ENCODE measurements around the gene NSMCE1.

The NSMCE1 gene

DNA sequence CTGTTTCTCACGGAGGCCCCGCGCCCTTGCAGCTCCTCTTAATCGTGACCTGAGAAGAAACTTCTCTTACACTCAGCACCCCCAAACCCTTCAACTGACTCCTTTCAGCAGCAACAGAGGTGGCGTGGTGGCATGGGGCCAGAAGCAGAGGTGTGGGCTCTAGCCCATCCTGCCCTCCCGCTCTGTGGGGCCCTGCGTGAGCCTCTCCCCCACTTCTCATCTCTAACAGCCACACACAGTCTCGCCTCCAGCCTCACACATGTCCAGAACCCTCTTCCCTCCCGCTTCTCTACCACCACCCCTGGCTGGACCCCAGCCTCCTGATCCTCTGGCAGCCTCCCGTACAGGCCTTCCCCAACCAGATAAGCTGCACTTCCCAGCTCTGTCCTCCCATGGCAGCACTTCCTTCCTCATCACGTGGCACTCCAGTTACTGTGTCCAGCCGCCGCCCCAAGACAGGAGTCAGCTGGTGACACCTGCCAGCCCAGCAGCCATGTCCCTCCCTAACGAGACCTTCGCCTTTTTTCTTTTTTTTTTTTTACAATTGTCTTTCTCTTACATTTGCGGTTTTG lies 30.5 kb downstream of the NSMCE1 start:
- H2AFZ ChIP-seq (ENCODE audit: low read depth) = no peak overlapping the region

DNA sequence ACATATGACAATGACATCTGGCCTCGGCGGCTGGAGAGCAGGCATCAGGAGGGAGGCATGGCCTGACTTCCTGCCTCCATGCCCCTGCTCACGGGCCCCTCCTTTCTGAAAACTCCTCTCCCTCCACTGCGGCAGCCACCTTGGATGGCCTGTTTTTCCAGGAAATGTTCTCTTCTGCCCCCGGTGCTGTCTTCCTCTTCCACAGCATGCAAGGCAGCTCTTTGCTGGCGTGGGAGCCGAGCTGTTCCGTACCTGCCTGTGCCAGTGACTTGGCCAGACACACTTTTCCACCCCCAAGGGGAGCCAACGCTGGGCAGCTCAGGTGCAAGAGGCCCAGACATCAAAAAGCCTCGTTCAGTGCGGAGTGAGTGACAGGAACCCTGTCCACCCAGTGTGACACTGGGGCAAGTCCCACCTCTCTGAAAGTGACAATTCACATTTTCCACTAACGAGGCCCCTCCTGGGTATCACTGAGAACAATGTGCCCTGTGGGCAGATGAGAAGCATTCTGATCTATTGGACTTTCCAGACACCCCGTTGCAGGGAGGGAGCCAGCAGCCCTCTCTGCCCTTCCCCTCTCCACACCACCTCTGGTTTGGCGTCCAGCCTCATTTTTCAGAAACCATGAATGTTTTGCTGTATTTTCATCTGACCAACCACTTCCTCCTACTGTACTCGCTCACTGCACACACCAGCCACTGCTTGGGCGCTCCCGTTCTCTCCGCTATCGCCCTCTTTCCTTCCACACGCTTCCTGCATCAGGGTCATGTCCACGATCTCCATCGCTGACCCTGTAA lies 31.2 kb downstream of the NSMCE1 start:
- no peaks in the 10 kb centered on the region for H3K79me2 ChIP-seq (ENCODE audit: insufficient read depth, low read depth)
- peaks cover 36% of the 10 kb centered on the region for H3K4me1 ChIP-seq (ENCODE audit: low read depth, poor library complexity, severe bottlenecking)
- H2AFZ ChIP-seq (ENCODE audit: low read depth) = no peak overlapping the region
- H3K36me3 ChIP-seq (ENCODE audit: insufficient read depth) = no peaks in the 10 kb centered on the region
- no peak overlapping the region for H3K9ac ChIP-seq
- H3K27me3 ChIP-seq (ENCODE audit: insufficient read depth, low read depth) = no peaks in the 10 kb centered on the region
- no peak overlapping the region for H3K27ac ChIP-seq
- no peak overlapping the region for H3K4me2 ChIP-seq
- TF ChIP-seq, protein P1, sequence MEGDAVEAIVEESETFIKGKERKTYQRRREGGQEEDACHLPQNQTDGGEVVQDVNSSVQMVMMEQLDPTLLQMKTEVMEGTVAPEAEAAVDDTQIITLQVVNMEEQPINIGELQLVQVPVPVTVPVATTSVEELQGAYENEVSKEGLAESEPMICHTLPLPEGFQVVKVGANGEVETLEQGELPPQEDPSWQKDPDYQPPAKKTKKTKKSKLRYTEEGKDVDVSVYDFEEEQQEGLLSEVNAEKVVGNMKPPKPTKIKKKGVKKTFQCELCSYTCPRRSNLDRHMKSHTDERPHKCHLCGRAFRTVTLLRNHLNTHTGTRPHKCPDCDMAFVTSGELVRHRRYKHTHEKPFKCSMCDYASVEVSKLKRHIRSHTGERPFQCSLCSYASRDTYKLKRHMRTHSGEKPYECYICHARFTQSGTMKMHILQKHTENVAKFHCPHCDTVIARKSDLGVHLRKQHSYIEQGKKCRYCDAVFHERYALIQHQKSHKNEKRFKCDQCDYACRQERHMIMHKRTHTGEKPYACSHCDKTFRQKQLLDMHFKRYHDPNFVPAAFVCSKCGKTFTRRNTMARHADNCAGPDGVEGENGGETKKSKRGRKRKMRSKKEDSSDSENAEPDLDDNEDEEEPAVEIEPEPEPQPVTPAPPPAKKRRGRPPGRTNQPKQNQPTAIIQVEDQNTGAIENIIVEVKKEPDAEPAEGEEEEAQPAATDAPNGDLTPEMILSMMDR (conservative IDR thresholded peaks at IDR 0.05; ENCODE audit: low read depth, low read length) = no peak
- no peaks in the 10 kb centered on the region for H4K20me1 ChIP-seq (ENCODE audit: insufficient read depth)
- H3K4me3 ChIP-seq (IDR thresholded peaks at IDR 0.05; ENCODE audit: insufficient read depth, low read depth, low read length) = no peak overlapping the region

More for the DNA sequence above, 30.5 kb downstream of the NSMCE1 start:
- no peaks in the 10 kb centered on the region for H3K79me2 ChIP-seq (ENCODE audit: insufficient read depth, low read depth)
- no peak overlapping the region for H3K27ac ChIP-seq
- TF ChIP-seq, protein P1 (conservative IDR thresholded peaks at IDR 0.05; ENCODE audit: low read depth, low read length) = no peak
- H3K36me3 ChIP-seq (ENCODE audit: insufficient read depth) = no peaks in the 10 kb centered on the region
- no peak overlapping the region for H3K9ac ChIP-seq
- no peak overlapping the region for H3K4me3 ChIP-seq (IDR thresholded peaks at IDR 0.05; ENCODE audit: insufficient read depth, low read depth, low read length)
- no peaks in the 10 kb centered on the region for H3K27me3 ChIP-seq (ENCODE audit: insufficient read depth, low read depth)
- H3K4me2 ChIP-seq = no peak overlapping the region
- H4K20me1 ChIP-seq (ENCODE audit: insufficient read depth) = no peaks in the 10 kb centered on the region
- H3K4me1 ChIP-seq (ENCODE audit: low read depth, poor library complexity, severe bottlenecking) = peaks cover 30% of the 10 kb centered on the region

DNA sequence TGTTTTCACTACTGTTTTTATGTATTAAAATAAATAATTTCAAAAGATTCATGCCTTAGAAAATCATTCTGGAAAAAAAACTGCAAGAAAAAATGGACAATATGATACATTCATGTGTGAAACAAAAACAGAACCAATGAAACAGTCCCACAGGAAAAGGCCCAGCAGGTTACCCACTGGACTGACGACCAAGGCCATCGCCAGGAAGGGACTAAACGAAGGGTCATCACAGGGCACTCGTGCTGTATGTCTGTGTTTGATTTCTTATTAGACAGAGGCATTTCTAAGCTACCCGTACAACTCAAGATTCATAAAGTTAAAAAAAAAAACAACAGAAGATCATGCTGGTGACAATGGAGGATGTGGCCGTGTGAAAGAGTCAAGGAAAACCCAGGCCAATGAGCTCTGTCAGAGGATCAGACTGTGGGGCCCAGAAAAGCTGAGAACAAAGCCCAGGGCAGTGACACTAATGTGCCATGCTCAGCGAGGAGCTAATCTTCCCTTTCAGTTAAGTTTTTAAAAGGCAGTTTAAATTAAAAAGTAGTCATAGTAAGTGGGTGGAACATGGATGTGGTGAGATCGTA lies 31.8 kb downstream of the NSMCE1 start:
- Histone ChIP-seq H3K9ac (no peak overlapping the region), H3K36me3 (ENCODE audit: insufficient read depth) (no peaks in the 10 kb centered on the region), H3K4me2 (no peak overlapping the region), H3K27ac (no peak overlapping the region), H4K20me1 (ENCODE audit: insufficient read depth) (no peaks in the 10 kb centered on the region), H3K27me3 (ENCODE audit: insufficient read depth, low read depth) (no peaks in the 10 kb centered on the region), H3K4me1 (ENCODE audit: low read depth, poor library complexity, severe bottlenecking) (peaks cover 43% of the 10 kb centered on the region), H3K4me3 (IDR thresholded peaks at IDR 0.05; ENCODE audit: insufficient read depth, low read depth, low read length) (no peak overlapping the region), H3K79me2 (ENCODE audit: insufficient read depth, low read depth) (no peaks in the 10 kb centered on the region), H2AFZ (ENCODE audit: low read depth) (no peak overlapping the region)
- TF ChIP-seq, protein P1 (conservative IDR thresholded peaks at IDR 0.05; ENCODE audit: low read depth, low read length) = no peak

DNA sequence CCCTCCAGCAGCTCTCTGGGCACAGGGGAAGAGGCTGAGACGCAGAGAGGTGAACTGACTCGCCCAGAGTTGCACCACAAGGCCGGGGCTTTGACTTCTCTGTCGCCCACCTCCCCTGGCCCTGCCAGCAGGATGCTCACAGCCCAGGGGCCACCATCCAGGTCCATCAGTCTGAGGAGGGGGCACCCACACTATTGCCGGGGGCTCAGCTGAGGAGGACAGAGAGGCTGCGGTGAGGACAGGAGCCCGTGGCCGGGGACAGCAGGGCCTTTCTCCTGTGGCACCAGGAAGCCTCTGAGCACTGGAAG lies 32.7 kb downstream of the NSMCE1 start:
- TF ChIP-seq, protein P1 (conservative IDR thresholded peaks at IDR 0.05; ENCODE audit: low read depth, low read length) = no peak
- H3K27ac ChIP-seq = no peak overlapping the region
- H3K9ac ChIP-seq = no peak overlapping the region
- no peaks in the 10 kb centered on the region for H4K20me1 ChIP-seq (ENCODE audit: insufficient read depth)
- no peaks in the 10 kb centered on the region for H3K27me3 ChIP-seq (ENCODE audit: insufficient read depth, low read depth)
- no peak overlapping the region for H2AFZ ChIP-seq (ENCODE audit: low read depth)
- H3K4me1 ChIP-seq (ENCODE audit: low read depth, poor library complexity, severe bottlenecking) = peaks cover 52% of the 10 kb centered on the region
- no peak overlapping the region for H3K4me2 ChIP-seq
- no peaks in the 10 kb centered on the region for H3K79me2 ChIP-seq (ENCODE audit: insufficient read depth, low read depth)
- no peak overlapping the region for H3K4me3 ChIP-seq (IDR thresholded peaks at IDR 0.05; ENCODE audit: insufficient read depth, low read depth, low read length)
- no peaks in the 10 kb centered on the region for H3K36me3 ChIP-seq (ENCODE audit: insufficient read depth)

Measured in KMS-11 (cell line).